Choroid plexus epithelial cell (primary cell): Measurements from ENCODE around the gene GUK1.

Experiments used
- DNase-seq: peaks from one replicate; pipeline ENCODE4 v3.0.0-alpha.2; 2010; ENCODE audit warnings: low read depth
- H3K4me3 ChIP-seq: 2 replicates; pipeline ENCODE4 v1.5.1; 2011; ENCODE audit warnings: low read depth, mild to moderate bottlenecking, control low read depth, low read length, moderate library complexity
- CTCF ChIP-seq: conservative IDR thresholded peaks from 2 replicates; pipeline ENCODE4 v1.5.1; 2011; ENCODE audit warnings: low read depth, mild to moderate bottlenecking, control low read depth, inconsistent platforms, low read length, moderate library complexity

GUK1 gene

GRCh38 chr1:228174482-228175315 is 34.6 kb downstream of the GUK1 start:
- no peak overlapping the region for H3K4me3 ChIP-seq
- no peak for DNase-seq
- no peak for TF ChIP-seq CTCF

- TF ChIP-seq CTCF: no peak
- no peak for DNase-seq
- H3K4me3 ChIP-seq: no peak overlapping the region
Measured at GRCh38 chr1:228175316-228176023, 35.4 kb downstream of the GUK1 start.

- no peak overlapping the region for H3K4me3 ChIP-seq
- no peak for DNase-seq
- TF ChIP-seq CTCF: no peak
Measured at GRCh38 chr1:228176024-228176395, 35.9 kb downstream of the GUK1 start.

GRCh38 chr1:228176461-228177182 is 36.5 kb downstream of the GUK1 start:
- DNase-seq: no peak
- H3K4me3 ChIP-seq: no peak overlapping the region
- no peak for TF ChIP-seq CTCF

- H3K4me3 ChIP-seq: no peak overlapping the region
- TF ChIP-seq CTCF: no peak
- DNase-seq: no peak
Measured at GRCh38 chr1:228177183-228177475, 37.0 kb downstream of the GUK1 start.

GRCh38 chr1:228177721-228178710 is 37.9 kb downstream of the GUK1 start:
- no peak overlapping the region for H3K4me3 ChIP-seq
- DNase-seq: no peak
- no peak for TF ChIP-seq CTCF
